ENCODE measurements around the gene SEC24C.

GRCh38 chr10:73746721-73747120 lies 2.5 kb downstream of the SEC24C start:
- TF ChIP-seq CTCF (IDR thresholded peaks at IDR 0.05) = no peak
- no peak for TF ChIP-seq POLR2A (IDR thresholded peaks at IDR 0.05)

Measured in tibial nerve (tissue), 3 donors.